Neural progenitor cell (in vitro differentiated cells): ENCODE data around the gene RAD51B.

Experiments
- CTCF ChIP-seq: fragments of 200-600 bp; sonication (generic); IDR thresholded peaks from 2 replicates; pipeline ENCODE4 v1.5.1; 2017; ENCODE audit warnings: antibody characterized with exemption, mild to moderate bottlenecking
- EZH2 ChIP-seq: fragments of 200-600 bp; sonication (generic); IDR thresholded peaks from 2 replicates; pipeline ENCODE4 v1.6.1; 2017; ENCODE audit warnings: antibody characterized with exemption, mild to moderate bottlenecking, moderate library complexity
- EZH2phosphoT487 ChIP-seq: fragments of 200-600 bp; sonication (generic); IDR thresholded peaks from 2 replicates; pipeline ENCODE4 v1.6.1; 2017; ENCODE audit warnings: antibody characterized with exemption

DNA sequence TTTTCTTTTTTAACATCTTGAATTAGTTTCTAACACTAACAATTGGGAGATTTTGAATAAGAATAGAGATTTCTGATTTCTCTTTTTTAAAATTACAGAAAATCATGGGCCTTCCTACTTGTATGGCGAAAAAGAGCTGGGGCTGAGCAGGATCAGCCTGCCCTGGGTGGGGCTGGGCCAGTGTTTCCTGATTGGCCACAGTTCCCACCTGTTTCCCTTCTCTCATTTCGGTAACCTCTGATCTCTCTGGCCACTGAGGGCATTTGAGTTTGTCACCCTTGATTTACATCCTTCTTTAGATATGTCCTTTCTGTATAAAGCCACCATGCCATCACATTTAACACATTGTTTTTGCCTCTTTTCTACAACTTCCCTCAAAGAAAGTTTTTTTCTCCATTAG is 719.1 kb downstream of the RAD51B start:
- no peak for TF ChIP-seq CTCF
- no peak for TF ChIP-seq EZH2
- TF ChIP-seq EZH2phosphoT487 = no peak
